AG08395 (cell line): ENCODE results near the gene OR51B2.
"Not testable (repeated sequence)": the region's sequence is repeated elsewhere in the genome, so short reads cannot be mapped to it uniquely, and the experiment has no call there.

Experiments
- DNase-seq: peaks from one replicate; pipeline ENCODE4 v3.0.0; 2012; ENCODE audit warnings: mixed read lengths, low spot score

The OR51B2 gene, protein sequence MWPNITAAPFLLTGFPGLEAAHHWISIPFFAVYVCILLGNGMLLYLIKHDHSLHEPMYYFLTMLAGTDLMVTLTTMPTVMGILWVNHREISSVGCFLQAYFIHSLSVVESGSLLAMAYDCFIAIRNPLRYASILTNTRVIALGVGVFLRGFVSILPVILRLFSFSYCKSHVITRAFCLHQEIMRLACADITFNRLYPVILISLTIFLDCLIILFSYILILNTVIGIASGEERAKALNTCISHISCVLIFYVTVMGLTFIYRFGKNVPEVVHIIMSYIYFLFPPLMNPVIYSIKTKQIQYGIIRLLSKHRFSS

DNA sequence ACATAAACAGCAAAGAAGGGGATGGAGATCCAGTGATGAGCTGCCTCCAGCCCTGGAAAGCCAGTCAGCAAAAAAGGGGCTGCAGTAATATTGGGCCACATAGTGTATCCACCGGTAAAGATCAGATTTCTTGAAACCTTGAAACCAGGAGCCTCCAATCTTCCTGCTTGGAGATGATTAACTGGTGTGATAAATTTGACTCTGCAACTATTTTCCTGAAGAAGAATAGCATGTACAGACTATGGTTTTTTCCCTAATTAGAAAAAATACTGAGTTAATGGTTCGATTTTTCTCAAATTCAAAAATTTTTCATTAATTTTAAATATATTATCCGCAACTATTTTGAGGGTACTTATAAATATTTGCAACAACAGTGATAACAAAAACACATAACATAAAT is at the start of gene OR51B2:
Gene OR51B2 (minus strand): TSS at position 101 of the 400 bp plus-strand sequence. CDS start 0 bp downstream, at position 101.
- no peak for DNase-seq

DNA sequence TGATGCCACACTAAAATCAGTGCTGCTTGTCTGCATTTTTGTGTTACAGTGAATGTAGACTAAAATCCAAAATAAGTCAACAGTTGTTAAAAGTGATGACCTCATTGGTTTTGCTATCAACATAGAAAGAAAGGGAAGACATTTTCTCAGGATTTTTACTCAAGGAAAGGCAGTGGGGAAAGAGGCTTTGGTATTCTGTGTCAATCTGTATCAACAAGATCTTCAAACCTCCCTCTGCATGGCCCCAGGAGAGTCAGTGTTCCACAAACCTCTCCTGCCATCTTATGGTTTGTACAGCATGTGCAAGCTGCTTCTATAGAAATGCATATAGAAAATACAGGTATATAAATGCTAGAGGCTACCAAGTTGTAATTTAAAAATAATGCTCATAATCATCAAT is 45.7 kb upstream of the OR51B2 start:
- DNase-seq = peak; percentile 59

DNA sequence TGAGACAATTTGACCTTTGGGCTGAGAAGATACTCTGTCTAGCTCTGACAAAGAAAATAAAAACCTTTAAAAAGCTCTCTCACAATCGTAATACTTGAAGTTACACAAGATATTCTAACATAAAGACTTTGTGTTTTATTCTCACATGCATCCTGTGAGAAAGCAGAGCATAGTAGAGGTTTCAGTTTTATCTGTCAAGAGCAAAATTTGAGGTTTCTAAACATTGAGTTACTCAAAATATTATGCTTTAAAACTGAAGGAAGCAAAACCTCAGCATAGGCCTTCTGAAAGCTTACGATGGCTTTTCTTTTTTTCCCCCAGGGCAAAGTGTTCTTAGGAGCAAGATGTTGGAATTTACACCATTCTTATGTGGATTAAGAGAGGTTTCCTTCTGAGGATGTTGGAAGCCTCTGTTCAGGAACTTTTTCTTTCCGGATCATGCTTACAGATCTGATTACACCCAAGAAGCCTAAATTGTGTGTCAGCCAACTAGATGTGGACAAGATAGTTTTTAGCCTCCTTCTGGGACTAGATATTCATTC is 44.5 kb upstream of the OR51B2 start:
- DNase-seq = no peak

DNA sequence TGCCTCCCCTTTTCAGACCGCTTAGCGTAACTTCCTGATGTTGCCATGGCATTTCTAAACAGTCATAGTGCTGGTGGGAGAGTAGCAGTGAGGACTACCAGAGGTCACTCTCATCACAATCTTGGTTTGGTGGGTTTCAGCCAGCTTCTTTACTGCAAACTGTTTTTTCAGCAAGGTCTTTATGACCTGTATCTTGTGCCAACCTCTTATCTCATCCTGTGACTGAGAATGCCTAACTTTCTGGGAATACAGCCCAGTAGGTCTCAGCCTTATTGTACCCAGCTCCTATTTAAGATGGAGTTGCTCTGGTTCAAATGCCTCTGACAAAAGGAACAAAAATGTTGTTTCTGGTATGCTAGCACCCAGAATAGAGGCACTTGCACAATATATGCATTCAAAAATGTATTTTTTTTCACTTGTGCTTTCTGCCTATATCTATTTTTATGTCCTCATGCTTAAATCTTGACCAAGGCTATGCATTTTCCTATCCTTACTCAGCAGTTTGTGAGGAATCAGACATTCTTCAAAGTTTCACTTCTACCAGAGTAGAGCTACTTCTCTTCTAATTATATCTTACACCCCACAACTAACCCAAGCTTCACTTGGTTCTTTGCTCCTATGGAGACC is 43.5 kb upstream of the OR51B2 start:
- DNase-seq = peak; percentile 5

DNA sequence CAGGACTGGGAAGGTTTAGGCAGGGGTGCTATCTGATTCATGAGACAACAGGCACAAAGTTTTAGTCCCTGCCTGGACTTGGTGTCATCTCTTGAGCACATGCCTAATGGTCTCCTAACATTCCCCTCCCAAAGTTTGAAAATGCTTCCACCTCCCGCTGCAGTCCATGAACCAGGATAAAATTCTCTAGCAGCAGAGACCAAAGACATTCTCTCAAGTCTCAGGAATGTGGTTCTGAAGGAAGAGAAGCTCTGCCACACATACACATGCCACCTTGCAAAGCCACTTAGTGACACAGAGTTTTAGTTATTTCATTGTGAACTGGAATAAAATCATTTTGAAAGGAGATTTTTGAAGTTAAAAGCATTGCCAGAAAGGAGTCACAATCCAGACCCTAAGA is 42.8 kb upstream of the OR51B2 start:
- peak; percentile 25 for DNase-seq

DNA sequence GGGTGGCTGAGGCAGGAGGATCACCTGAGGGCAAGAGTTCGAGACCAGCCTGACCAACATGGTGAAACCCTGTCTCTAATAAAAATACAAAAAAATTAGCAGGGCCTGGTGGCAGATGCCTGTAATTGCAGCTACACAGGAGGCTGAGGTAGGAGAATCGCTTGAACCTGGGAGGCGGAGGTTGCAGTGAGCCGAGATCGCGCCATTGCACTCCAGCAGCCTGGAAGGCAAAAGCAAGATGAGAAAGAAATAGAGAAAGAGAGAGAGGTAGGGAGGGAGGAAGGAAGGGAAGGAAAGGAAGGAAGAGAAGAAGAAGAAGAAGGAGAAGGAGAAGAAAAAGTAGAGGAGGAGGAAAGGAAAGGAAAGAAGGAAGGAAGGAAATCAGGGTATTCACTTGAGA is 42.3 kb upstream of the OR51B2 start:
- DNase-seq = not testable (repeated sequence)

DNA sequence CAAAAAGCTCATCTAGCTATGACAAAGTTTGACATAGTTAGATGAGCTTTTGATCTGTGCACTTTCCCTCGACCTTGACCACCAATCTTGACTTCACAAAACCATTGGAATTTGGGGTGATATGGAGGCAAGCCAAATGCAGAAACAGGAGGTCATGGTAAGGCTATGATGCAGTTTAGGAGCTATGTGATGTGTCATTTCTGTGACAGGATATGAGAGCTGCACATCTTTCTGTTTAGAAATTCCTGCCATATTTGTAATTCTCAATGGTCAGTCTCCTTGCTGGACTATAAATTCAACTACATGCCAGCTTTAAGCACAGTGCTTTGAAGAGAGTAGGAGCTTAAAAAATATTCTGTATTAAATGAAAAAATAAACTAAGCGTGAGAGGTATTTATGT is 40.1 kb upstream of the OR51B2 start:
- DNase-seq = peak; percentile 85

DNA sequence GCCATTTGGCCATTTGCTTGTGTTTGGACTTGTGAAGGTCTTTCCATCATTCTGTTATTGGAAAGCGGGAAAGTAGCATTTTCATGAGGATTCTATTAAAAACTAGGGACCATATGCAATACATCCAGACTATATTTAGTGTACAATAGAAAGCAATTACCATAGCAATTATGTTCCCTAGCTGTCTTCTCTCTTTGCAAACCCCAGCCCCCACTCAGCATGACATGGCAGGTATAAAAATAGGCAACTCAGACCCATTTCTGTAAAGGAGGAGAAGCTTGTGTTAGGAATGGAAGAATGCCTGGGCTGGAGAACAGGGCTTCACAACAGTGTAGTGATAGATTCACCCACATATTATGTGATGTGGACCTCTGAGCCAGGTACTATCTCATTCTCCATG is 39.6 kb upstream of the OR51B2 start:
- DNase-seq = no peak

DNA sequence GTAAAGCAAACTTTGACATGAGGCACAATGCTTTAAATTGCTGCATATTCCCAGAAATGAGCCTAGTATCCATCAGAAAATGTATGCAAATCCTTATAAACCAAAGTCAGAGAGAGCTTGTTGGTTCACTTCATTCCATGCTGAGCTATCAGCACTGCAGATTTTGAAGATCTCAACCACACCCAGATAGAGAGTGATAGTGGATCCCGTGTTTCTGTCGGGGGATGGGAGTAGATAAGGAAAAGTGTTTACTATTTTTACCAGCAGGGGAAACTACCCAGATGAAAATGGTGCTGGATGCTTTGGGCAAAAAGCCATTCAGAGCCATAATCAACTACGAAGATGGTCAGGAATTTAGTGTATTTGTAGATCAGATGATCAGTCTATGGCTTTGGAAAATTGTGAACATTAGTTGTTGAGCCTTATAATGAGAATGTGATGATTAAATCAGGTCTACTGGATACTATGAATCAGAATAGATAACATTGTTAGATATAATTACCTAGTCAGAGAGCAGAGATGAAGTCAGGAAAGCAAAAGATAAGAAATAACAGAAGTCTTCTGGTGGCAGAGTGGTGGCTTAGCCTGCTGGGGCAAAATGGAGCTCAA is 38.0 kb upstream of the OR51B2 start:
- DNase-seq = no peak

DNA sequence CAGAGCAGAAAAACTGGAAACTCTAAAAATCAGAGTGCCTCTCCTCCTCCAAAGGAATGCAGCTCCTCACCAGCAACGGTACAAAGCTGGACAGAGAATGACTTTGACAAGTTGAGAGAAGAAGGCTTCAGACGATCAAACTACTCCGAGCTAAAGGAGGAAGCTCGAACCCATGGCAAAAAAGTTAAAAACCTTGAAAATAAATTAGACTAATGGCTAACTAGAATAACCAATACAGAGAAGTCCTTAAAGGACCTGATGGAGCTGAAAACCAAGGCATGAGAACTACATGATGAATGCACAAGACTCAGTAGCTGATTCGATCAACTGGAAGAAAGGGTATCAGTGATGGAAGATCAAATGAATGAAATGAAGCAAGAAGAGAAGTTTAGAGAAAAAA is 31.9 kb upstream of the OR51B2 start:
- DNase-seq = not testable (repeated sequence)

DNA sequence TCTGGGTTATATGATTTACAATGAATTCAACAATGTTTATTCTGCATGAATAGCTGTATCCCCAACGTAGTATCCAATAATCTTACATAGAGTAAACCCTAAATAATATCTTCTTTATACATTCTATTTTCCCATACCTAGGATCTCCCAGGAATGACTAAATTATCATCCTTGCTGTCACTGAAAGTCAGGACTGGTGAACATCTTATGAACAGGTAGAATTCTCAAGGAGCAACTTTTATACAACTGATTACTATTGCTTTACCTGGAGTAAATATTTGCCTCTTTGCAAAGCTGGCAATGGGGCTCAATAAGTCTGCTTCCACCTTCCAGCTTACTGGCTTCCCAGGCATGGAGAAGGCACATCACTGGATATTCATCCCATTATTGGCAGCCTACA is 27.1 kb upstream of the OR51B2 start, which contains the start of gene OR51B6:
Gene OR51B6 (plus strand): TSS at position 301 of the 400 bp plus-strand sequence. CDS start 0 bp downstream, at position 301.
- no peak for DNase-seq

DNA sequence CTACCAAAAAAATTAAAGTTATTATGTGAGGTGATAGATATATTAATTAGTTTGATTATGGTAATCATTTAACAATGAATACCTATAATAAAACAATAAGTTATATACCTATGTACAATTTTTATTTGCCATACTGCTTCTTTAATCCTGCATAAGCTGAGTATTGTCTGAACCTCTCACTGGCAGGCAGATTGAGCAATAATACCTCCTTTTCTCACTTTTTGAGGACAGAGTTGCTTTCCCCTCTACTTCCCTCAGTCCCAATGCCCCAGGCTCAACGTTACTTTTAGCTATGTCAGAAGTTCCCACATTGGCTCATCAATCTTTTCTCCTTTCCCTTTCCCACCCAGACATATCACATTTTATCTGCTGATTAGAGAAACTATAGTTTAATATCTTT is 25.5 kb upstream of the OR51B2 start:
- DNase-seq = no peak

DNA sequence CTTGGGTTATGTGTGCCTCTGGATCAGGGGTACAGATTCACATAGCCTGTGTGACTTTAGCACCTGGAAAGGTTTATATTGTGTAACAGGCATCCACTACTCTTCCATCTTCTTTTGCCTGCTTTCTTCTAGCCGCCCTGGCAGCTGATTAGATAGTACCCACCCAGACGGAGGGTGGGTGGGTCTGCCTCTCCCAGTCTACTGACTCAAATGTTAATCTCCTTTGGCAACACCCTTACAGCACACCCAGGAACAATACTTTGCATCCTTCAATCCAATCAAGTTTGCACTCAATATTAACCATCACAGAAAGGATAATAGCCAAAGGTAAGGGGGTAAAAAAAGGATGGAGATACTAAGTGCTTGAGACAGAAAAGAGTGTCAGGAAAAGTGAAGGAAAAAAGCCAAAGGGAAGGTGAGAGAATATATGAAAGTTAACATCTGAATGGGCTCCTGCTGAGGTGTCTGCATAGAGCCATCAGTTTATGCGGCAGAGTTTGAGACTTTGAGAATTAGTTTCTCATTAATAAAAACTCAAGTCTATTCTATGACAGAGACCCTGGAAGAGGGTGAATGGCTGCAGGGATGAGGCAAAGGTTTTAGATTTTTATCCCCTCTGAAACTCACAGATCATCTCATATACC is 24.6 kb upstream of the OR51B2 start:
- DNase-seq = no peak

DNA sequence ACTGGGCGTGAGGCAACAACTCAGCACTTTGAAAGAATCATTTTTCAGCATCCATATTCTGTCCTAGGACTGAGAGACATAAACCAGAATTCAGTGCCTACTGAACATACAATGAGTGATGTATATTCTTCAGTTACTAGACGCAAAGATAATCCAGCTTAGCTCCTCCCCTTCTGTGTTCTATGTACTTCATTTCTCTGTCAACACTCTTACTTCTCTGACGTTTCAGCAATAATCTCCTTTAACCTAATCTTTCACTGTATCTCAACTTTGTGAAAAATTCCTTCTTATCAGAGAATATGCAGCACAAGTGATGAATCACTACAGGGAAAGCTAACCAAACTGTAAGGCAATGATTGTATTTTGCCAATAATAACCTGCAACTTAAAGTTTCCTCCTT is 21.7 kb upstream of the OR51B2 start:
- no peak for DNase-seq

DNA sequence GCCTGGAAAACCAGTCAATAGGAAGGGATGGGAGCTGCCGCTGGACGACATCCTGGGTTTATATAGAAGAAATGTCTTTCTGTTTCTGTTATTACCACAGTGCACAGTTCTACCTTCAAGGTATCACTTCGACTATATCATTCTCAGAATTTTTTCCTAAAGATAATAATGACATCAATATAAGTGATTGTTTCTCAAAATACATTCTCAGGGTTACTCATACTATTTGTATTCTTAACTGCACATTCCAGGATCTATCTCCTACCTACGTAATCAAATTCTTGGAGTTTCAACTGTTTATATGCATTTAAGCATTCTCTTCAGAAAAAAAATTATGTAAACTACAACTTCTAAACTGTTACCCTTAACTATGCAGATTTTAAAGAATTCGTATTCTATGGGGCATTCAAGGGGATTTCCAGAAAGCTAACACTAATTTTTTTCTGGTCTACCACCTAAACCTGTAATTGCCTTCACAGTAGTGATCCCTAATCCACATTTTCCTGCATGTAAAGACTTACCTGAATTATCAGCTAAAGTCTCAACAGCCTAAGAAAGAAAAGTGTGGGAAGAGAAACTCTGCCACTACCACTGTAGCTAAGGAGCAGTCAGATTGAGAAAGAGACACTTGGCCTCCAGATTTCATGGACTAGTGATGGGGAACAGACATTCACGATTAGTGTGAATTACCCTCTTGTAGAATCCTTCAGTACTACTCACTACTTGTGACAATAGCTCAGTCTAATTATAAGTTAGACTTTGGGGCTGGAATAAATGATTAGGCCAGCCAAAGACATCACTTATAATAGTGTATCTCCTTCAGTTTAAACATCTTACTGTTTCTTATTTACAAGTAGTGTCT is 19.6 kb upstream of the OR51B2 start, which contains the start of gene OR51B5:
Gene OR51B5 (minus strand): TSS at position 51 of the 862 bp plus-strand sequence. CDS start 0 bp downstream, at position 51.
- no peak for DNase-seq

DNA sequence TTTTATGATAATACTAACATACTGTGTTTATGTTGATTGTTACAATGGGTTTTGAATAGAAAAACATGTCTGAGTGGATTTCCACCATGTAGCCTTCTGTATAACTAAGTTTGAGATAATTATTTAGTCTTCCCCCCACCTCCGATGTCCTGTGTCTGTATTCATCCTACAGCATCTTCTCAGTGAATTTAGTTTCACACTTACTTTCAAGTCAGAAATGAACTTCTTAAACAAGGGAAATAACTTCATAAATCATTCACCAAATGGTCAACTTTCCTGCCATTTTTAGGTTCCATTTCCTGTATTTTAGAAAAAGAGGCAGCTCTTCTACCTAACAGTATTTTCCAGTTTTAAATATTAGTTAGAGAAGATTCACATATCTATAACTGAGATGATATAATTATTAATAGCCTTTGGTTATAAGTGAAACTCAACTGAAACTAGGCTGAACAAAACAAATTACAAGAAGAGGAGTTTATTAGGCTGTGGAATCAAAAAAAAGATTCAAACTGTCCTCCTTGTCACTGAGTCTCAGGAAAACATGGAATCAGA is 15.8 kb upstream of the OR51B2 start:
- no peak for DNase-seq

DNA sequence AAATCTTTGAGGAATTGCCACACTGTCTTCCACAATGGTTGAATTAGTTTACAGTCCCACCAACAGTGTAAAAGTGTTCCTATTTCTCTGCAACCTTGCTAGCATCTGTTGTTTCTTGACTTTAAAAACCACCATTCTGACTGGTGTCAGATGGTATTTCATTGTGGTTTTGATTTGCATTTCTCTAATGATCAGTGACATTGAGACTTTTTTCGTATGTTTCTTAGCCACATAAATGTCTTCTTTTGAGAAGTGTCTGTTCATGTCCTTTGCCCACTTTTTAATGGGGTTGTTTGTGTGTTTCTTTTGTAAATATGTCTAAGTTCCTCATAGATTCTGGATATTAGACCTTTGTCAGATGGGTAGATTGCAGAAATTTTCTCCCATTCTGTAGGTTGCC is 13.2 kb upstream of the OR51B2 start:
- DNase-seq = not testable (repeated sequence)

DNA sequence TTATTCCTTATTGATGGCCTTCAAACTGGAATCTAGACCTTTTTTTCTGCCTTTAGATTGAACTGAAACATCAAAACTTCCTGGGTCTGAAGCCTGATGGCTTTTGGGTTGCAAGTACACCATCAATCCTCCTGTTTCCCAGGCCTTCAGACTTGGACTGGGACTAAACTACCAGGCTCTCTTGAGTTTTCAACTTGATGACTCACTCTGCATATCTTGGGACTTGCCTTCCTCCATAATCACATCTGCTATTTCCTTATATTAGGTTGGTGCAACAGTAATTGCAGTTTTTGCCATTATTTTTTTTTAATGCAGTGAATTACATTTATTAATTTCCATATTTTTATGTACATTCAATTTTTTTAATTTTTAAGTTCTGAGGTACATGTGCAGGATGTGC is 12.2 kb upstream of the OR51B2 start:
- peak; percentile 32 for DNase-seq

DNA sequence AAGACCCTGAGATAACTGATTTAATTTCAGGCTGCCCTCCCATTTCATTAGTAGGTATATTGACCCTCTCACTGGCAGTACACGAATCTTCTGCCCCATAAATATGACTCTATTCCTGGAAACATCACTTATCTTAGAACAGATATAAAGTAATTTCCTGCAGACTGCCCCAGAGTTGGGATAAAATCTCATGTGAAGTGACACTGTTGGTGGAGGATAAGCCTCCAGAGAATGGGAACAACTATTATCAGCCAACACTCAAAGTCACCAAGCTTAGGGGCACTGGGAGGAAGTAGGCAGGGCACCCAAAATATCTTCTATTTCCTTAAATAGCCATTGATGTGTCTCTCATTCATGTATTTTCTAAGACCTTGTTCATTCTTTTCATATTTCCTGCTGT is 11.1 kb upstream of the OR51B2 start:
- no peak for DNase-seq

DNA sequence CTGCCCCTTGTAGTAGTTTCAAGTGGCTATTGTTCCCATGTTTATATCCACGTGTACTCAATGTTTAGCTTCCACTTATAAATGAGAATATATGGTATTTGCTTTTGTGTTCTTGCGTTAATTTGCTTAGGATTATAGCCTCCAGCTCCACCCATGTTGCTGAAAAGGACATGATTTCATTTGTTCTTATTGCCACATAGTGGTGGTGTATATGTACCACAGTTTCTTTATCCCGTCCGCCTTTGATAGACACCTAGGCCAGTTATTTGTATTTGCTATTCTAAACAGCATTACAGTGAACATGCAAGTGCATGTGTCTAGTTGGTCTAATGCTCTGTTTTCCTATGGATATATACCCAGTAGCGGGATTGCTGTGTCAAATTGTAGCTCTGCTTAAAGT is 6.8 kb downstream of the OR51B2 start:
- no peak for DNase-seq
